Measurements from ENCODE around the gene SHISA7. TPM values are rescaled to one million over a fixed set of nuclear protein-coding genes. Genes with fewer than 3 reads are reported as not detected.

SHISA7 gene
- total and polyA plus RNA-seq, 2 of the 4 experiments (the other 2 are of a cell fraction): not detected

DNA sequence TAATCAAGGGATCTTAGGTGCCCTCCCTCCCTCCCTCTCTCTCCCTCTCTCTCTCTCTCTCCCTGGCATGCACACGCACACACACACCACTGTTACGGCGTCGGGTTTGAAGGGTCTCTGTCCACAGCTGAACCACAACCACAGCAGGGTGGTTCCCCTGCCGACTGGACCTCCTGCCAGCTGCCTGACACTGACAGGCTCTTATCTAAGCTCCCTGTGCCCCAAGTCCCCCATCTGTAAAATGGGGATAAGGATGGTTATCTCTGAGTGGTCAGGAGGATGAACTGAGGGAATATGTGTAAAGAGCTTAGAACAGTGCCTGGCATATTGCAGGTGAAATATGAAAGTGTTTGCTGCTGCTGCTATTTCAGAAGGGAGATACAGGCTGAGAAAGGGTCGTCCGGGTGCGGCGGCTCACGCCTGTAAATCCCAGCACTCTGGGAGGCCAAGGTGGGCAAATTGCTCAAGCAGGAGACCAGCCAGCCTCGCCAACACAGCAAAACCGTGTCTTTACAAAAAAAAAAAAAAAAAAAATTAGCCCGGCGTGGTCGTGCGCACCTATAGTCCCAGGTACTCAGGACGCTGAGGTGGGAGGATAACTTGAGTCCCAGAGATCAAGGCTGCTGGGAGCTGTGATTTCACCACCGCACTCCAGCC, 852 bp upstream of the SHISA7 start:
- Histone ChIP-seq H3K4ac (ENCODE audit: low read depth, low read length) (no peak overlapping the region), H3K18ac (ENCODE audit: low read depth, low read length) (no peak overlapping the region), H3K9ac (ENCODE audit: low read depth, low read length) (no peak overlapping the region), H4K91ac (ENCODE audit: insufficient read depth, low read depth, low read length) (no peak overlapping the region), H2AK5ac (ENCODE audit: low read depth, low read length) (no peak overlapping the region), H2AFZ (replicated peaks; ENCODE audit: low read length, poor library complexity) (no peak overlapping the region), H3K4me3 (ENCODE audit: insufficient read depth, low read depth, low read length) (no peak overlapping the region), H3K27ac (ENCODE audit: insufficient read depth, low read length) (no peak overlapping the region), H3K4me1 (ENCODE audit: control insufficient read depth, insufficient read depth, low read length) (no peaks in the 10 kb centered on the region), H3K9me1 (ENCODE audit: insufficient read depth, low read length) (no peaks in the 10 kb centered on the region; the same call in 1 of the 2 replicates), H3K4me2 (ENCODE audit: low read depth, low read length) (no peak overlapping the region), H4K8ac (ENCODE audit: low read depth in 2 of 2, low read length in 2 of 2) (no peak overlapping the region), H3K14ac (replicated peaks; ENCODE audit: low read depth, low read length) (no peak overlapping the region), H2BK15ac (ENCODE audit: low read depth, low read length) (no peak overlapping the region), H4K5ac (ENCODE audit: low read depth, low read length) (no peak overlapping the region), H4K20me1 (ENCODE audit: insufficient read depth, low read length) (peaks cover 8% of the 10 kb centered on the region; the same call in 1 of the 2 replicates), H2AK9ac (replicated peaks; ENCODE audit: low read depth, low read length, poor library complexity) (no peak overlapping the region), H2BK5ac (ENCODE audit: low read depth, low read length, poor library complexity, severe bottlenecking) (no peak overlapping the region), H3K23ac (ENCODE audit: low read depth, low read length) (no peak overlapping the region), H3K27me3 (ENCODE audit: control insufficient read depth, insufficient read depth, low read length) (peaks cover 67% of the 10 kb centered on the region), H3K36me3 (ENCODE audit: control insufficient read depth, insufficient read depth, low read length) (no peaks in the 10 kb centered on the region), H3K79me1 (ENCODE audit: low read depth in 1 of 2, low read length in 2 of 2) (no peaks in the 10 kb centered on the region), H3K9me3 (ENCODE audit: control insufficient read depth, insufficient read depth, low read length) (no peaks in the 10 kb centered on the region), H2BK20ac (ENCODE audit: low read depth, low read length) (no peak overlapping the region), H2BK120ac (ENCODE audit: low read depth, low read length) (no peak overlapping the region), H3K56ac (ENCODE audit: extremely low read depth, insufficient read depth, low read length) (no peak overlapping the region)
- TF ChIP-seq, protein P1, sequence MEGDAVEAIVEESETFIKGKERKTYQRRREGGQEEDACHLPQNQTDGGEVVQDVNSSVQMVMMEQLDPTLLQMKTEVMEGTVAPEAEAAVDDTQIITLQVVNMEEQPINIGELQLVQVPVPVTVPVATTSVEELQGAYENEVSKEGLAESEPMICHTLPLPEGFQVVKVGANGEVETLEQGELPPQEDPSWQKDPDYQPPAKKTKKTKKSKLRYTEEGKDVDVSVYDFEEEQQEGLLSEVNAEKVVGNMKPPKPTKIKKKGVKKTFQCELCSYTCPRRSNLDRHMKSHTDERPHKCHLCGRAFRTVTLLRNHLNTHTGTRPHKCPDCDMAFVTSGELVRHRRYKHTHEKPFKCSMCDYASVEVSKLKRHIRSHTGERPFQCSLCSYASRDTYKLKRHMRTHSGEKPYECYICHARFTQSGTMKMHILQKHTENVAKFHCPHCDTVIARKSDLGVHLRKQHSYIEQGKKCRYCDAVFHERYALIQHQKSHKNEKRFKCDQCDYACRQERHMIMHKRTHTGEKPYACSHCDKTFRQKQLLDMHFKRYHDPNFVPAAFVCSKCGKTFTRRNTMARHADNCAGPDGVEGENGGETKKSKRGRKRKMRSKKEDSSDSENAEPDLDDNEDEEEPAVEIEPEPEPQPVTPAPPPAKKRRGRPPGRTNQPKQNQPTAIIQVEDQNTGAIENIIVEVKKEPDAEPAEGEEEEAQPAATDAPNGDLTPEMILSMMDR (conservative IDR thresholded peaks at IDR 0.05; ENCODE audit: low read depth, low read length): no peak
- TF ChIP-seq RAD21 (IDR thresholded peaks at IDR 0.05; ENCODE audit: low read length) (no peak), BHLHE40 (IDR thresholded peaks at IDR 0.05; ENCODE audit: low read depth, low read length) (no peak), NFE2L2 (IDR thresholded peaks at IDR 0.05; ENCODE audit: low read depth, low read length) (no peak), POLR2A (IDR thresholded peaks at IDR 0.05; ENCODE audit: low read depth, low read length) (no peak), FOS (IDR thresholded peaks at IDR 0.05; ENCODE audit: low read depth, low read length) (no peak), CEBPB (IDR thresholded peaks at IDR 0.05; ENCODE audit: low read depth, low read length) (no peak), MXI1 (IDR thresholded peaks at IDR 0.05; ENCODE audit: borderline replicate concordance, low read depth, low read length) (no peak), MAZ (IDR thresholded peaks at IDR 0.05; ENCODE audit: borderline replicate concordance, low read depth, low read length) (no peak), RCOR1 (IDR thresholded peaks at IDR 0.05; ENCODE audit: insufficient replicate concordance, low read length) (no peak), CHD1 (IDR thresholded peaks at IDR 0.05; ENCODE audit: low read depth, low read length) (no peak), MAFK (IDR thresholded peaks at IDR 0.05; ENCODE audit: low read depth, low read length) (no peak), SMC3 (IDR thresholded peaks at IDR 0.05; ENCODE audit: low read depth, low read length) (no peak), RFX5 (IDR thresholded peaks at IDR 0.05; ENCODE audit: low read depth, low read length) (no peak)
- TF ChIP-seq, protein P2, sequence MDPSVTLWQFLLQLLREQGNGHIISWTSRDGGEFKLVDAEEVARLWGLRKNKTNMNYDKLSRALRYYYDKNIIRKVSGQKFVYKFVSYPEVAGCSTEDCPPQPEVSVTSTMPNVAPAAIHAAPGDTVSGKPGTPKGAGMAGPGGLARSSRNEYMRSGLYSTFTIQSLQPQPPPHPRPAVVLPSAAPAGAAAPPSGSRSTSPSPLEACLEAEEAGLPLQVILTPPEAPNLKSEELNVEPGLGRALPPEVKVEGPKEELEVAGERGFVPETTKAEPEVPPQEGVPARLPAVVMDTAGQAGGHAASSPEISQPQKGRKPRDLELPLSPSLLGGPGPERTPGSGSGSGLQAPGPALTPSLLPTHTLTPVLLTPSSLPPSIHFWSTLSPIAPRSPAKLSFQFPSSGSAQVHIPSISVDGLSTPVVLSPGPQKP (IDR thresholded peaks at IDR 0.05; ENCODE audit: borderline replicate concordance, low read depth, low read length): no peak
- TF ChIP-seq, protein P3, sequence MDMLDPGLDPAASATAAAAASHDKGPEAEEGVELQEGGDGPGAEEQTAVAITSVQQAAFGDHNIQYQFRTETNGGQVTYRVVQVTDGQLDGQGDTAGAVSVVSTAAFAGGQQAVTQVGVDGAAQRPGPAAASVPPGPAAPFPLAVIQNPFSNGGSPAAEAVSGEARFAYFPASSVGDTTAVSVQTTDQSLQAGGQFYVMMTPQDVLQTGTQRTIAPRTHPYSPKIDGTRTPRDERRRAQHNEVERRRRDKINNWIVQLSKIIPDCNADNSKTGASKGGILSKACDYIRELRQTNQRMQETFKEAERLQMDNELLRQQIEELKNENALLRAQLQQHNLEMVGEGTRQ (IDR thresholded peaks at IDR 0.05; ENCODE audit: low read depth, low read length): no peak
- ChIA-PET POLR2A (ENCODE audit: unreplicated experiment) (no interaction called here), CTCF (interaction anchor here (0.7 kb wide), 1 partner anchor 322 kb away, joined by 3 read pairs; no protein-coding TSS in a partner anchor)
- DNase-seq: no peak
- 20% methylated on average over 2 of the region's 18 CpGs; no CpG with 5 or more reads in 1 of the 2 experiments for WGBS, 2 experiments (ENCODE audit: extremely low coverage in 2 of 2, insufficient read length in 1 of 2)
- intact Hi-C loops (cut with micrococcal nuclease) (no loop called here), dilution Hi-C loops (cut with HindIII; ENCODE audit: low sequenced_read_pairs, unreplicated experiment) (no loop called here), in situ Hi-C loops (cut with MboI; ENCODE audit: low sequenced_read_pairs) (no loop called here)
- BruUV-seq (replicated peaks): no TSS peak
- ATAC-seq (ENCODE audit: low read depth): no peak

Measured in IMR-90 (cell line).